HG02763 (cell line): Measurements from ENCODE around the gene F7.

Experiments used
- ATAC-seq: cut with Tn5 transposase; IDR thresholded peaks from one replicate; pipeline ENCODE4 v1.9.1; 2021; ENCODE audit warnings: mild to moderate bottlenecking, moderate library complexity; ENCODE audit not compliant: unreplicated experiment

F7 gene

DNA sequence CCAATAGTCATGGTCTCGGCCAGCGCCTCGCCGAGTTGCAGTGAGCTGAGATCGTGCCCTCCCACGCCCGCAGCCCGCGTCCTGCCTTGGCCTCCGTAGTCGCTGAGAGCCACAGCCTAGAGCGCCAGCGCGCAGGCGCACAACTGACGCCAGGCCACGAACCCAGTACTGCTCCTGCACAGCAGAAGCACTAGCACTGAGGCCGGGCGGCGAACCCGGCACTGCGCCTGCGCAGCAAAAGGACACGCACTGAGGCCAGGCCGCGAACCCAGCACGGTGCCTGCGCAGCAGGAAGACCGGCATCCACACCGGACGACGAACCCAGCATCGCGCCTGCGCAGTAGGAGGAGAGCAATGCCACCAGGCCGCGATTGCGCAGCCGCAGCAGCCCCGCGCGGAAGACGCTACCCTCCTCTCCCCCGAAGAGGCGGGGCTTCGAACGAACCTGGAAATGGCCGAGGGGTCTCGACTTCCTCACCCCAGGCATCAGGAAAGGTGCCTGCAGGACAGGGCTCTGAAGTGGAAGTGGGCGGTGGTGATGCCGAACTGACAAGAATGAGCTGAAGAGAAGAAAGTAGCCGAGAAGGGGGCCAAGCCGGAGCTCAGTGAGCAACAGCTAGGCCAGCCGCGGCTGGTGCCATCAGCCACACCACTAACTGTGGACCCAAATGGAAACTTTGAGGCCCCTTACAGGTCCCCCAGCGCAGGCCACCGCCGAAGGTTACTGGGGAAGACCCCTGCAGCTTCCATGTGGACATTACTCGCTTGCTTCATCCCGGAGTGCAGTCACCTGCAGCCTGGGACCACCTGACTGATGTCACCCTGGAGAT is 24.5 kb downstream of the F7 start:
- no peak for ATAC-seq

DNA sequence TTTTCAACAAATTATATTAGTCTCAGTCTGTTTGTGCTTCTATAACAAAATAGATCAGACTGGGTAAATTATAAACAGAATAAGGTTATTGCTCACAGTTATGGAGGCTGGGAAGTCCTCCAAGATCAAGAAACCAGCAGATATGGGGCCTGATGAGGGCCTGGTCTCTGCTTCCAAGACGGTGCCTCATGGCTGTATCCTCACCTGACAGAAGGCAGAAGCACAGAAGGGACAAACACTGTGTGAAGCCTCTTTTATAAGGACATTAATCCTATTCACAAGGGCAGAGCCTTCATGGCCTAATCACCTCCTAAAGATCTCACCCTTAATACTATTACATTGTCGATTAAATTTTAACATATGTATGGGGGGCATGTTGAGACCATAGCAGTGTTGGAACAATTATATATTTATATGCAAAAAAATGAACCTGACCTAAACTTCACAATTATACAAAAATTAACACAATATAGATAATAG is 29.7 kb downstream of the F7 start:
- no peak for ATAC-seq

DNA sequence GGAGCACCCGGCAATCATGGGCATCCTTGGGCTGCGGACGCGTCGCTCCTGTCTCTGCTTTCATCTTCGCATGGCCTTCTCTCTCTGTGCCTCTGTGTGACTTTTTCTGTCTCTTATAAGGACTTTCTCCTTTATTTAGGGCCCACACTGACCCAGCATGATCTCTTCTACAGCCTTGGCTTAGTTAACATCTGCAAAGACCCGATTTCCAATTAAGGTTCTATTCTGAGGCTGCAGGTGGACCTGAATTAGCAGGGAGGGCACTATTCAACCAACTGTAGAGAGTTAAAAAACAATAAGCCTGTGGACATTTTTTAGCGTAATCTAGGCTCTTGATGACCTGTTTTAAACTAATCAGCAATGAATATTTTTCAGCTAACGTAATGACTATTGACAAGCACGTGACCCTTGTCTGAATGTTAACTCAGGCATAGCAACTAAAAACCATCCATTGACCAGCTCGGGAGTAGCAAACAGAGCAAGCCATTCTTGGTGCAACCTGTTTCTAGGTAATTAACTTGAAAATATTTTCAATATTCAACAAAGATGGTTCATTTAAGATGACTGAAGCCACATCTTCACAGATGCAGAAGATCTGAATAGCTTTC is 32.2 kb downstream of the F7 start:
- no peak for ATAC-seq

DNA sequence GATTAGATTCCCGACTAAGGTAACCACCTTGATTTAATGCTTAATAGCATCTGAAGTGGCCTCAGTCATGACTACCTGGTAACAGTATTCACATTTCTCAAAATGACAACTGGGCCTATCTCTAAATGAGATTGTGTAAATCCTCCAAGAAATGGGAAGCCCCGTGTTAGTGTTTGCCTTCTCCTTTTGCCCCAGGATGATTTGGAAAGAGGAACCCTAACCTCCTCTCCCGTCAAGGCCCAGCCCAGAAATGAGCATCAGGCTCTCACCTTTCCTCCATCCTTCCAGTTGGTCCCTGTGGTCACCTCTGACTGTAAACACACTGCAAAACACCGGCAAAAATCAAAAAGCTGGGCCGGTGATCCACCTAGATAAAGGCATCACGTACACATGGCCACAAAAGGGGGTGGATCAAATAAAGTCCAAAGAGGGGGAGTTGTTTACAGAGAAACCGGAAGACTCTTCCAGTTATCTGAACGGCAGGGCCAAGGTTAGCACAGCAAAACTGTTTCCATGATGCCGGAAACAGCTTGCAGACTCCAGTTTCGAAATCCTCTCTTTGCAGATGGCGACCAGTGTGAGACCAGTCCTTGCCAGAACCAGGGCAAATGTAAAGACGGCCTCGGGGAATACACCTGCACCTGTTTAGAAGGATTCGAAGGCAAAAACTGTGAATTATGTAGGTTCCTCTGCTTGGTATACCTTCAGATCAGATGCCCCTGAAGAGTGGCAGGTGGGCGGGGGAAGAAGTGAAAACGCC is 33.4 kb downstream of the F7 start:
- no peak for ATAC-seq

GRCh38 chr13:113139577-113139976 is 34.0 kb downstream of the F7 start:
- ATAC-seq = no peak

GRCh38 chr13:113140677-113141600 is 35.3 kb downstream of the F7 start:
- ATAC-seq = no peak

DNA sequence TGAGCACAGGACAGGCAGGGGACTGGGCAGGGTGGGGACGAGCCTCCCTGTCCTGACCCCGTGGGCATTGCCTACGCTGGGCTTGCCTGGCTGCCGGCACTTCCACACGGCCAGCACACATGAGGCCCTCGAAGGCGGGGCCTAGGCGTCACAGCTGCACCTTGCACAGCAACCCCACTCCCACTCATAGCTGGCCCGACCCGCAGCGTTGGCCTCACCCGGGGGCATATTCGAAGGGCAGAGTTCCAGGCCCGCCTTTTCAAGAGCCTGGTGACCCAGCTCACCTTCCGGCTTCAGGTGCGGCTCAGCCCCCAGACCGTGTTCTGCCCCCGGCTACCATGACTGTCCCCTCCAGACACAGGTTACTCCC is 36.0 kb downstream of the F7 start:
- ATAC-seq = no peak

GRCh38 chr13:113142876-113143275 is 37.3 kb downstream of the F7 start:
- ATAC-seq = no peak

GRCh38 chr13:113143466-113144254 is 38.1 kb downstream of the F7 start:
- no peak for ATAC-seq

GRCh38 chr13:113144255-113144629 is 38.7 kb downstream of the F7 start:
- no peak for ATAC-seq

DNA sequence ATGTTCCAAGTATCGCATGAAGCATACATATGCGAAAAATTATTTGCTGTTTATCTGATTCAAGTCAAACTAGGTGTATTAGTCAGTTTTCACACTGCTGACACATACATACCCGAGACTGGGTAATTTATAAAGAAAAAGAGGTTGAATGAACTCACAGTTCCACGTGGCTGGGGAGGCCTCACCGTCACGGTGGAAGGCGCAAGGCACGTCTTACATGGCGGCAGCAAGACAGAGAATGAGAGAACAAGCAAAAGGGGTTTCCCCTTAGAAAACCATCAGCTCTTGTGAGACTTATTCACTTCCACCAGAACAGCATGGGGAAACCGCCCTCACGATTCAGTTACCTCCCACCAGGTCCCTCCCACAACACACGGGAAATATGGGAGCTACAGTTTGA is 39.9 kb downstream of the F7 start:
- ATAC-seq = no peak

DNA sequence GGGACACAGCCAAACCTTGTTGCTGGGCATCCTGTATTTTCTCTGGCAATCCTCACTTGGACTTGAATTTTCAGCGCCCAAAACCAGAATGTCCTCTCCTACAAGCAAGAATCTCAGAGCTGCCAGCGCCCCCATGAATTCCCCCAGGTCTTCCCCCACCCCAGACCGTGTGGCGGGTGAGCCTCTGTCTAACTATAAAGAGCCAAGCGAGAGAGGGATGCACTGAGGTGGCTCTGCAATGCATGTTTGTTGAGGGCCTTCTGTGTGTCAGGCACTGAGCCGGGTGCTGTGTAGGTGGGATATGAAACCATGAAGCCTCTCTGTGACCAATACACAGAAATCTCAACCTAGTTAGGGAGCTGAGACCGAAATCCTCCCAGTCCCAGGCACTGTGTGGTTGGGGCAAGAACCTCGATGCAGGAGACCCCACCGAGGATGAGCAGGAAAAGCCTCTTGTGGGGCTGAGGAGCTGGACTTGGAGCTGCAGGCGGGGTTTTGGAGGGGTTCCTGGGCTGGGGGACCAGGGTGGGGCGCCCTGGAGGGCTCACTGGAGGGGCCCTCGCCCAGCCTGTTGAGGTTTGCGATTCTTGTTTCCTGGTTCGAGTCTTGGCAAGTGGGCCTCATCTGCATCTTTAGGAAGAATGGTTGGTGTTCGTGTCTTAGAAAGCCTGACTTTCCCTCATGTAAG is 40.5 kb downstream of the F7 start:
- no peak for ATAC-seq

GRCh38 chr13:113146750-113147149 is 41.2 kb downstream of the F7 start:
- no peak for ATAC-seq

DNA sequence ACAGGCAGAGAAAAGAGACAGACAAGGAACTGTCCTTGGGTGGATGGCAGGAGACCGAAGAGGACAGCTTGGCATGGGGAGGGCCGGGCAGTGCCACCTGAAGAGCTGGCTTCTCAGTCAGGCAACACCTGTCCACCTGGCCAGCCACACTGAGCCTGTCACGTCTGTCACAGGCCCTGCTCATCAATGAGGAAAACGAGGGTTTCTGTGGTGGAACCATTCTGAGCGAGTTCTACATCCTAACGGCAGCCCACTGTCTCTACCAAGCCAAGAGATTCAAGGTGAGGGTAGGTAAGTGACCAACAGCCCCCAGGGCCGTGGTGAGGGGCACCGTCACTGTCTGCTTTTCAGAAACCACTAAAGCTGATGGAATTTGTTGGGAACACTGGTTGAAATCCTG is 41.6 kb downstream of the F7 start:
- no peak for ATAC-seq

- no peak for ATAC-seq
Observed at GRCh38 chr13:113148407-113148806, 42.8 kb downstream of the F7 start.

GRCh38 chr13:113148940-113149503 is 43.4 kb downstream of the F7 start:
- no peak for ATAC-seq

DNA sequence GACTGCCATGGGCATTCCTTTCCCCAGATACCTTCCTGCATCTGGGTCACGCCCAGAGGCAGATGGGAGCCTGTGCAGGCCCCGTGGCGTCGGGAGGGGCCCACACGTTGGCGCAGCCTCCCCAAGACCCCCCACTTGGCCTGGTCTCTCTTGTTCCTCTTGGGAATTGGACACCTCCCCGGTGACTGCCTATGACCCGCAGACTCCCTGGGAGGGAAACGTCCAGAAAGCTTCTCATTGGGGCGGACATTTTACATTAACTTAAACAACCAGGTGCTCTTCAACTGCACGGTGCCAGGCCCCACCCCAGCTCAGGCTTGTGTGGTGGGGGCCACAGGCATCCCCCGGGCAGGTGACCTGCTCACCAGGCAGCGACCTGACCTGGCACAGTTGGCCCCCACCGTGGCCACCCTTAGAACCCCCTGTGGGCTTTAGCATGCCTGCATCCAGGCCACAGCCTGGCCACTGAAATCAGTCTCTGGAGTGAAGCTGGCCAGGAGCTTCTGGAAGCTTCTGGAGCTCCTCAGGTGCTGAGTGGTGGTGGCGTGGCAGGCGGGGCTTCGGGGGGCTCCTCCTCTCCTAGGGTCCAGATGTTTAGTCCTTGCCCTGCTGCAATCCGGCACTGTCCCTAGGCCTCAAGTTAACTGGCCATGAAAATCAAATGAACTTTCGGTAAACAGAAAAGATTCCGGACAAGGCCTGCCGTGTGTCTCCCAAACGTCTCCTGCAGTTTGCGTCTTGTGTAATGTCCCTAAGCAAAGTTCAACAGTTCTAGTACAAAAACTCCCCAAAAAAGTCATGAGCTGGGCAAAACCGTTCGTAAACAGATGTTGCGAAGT is 44.3 kb downstream of the F7 start:
- ATAC-seq = no peak
